NB4 (cell line): ENCODE data around the gene OXNAD1.

Experiments used
- CTCF ChIP-seq: IDR thresholded peaks from one replicate; pipeline ENCODE4 v1.5.1; 2012; ENCODE audit warnings: low read depth, low read length
- MYC ChIP-seq: IDR thresholded peaks from 2 replicates; pipeline ENCODE4 v1.6.1; 2011; ENCODE audit warnings: low read depth, low read length
- POLR2A ChIP-seq: IDR thresholded peaks from 2 replicates; pipeline ENCODE4 v1.6.1; 2011; ENCODE audit warnings: mild to moderate bottlenecking; ENCODE audit not compliant: insufficient read length; ENCODE audit errors: extremely low read depth
- TF ChIP-seq, protein P1 (sequence below): IDR thresholded peaks from 2 replicates; pipeline ENCODE4 v1.6.1; 2011; ENCODE audit warnings: low read depth, low read length

DNA sequence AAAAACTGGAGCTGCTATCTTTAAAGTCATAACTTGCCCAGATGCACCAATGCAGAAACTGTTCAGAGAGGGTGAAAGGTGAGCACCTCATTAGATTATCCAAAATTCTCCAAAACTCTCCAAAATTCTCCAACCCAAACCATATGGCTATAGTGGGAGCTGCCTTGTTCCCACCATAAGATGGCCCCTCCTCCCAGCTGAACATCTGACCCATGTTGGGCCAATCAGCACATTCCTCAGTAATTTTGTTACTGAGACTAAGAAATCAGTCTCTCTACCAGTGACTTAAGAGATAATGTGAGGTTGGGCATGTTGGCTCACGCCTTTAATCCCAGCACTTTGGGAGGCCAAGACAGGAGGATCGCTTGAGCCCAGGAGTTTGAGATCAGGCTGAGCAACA, 33.0 kb upstream of the OXNAD1 start:
- TF ChIP-seq CTCF (no peak), POLR2A (no peak), MYC (no peak)
- TF ChIP-seq, protein P1, sequence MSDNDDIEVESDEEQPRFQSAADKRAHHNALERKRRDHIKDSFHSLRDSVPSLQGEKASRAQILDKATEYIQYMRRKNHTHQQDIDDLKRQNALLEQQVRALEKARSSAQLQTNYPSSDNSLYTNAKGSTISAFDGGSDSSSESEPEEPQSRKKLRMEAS: no peak
